ENCODE measurements around the gene SLX4IP.

Gene SLX4IP

DNA sequence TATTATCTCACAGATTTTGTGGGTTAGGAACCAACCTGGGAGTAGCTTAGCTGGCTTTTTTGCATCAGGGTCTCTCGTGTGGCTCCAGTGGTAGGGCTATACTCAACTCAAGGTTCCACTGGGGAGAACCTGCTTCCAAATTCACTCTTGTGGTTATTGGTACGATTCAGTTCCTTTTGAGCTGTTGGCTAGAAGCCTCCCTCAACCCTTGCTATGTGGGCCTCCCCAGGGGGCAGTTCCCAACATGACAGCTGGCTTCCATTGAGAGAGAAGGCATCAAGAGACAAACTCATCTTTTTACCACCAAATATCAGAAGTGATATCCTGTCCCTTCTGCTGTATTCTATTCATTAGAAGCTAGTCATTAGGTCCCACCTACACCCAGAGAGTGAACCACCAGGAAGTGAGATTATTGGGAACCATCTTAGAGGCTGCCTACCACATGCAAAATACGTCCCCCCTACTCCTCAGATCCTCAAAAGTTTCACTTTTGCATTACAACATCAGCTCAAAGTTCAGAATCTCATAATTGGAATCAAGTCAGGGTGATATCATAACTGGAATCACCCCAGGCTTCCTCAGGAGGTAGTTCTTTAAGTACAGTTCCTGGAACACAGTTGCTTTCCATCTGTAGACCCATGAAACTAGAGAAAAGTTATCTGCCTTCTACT, 32.0 kb upstream of the SLX4IP start:
- H3K4me3 ChIP-seq (ENCODE audit: low read depth, low read length): no peak overlapping the region
- TF ChIP-seq, protein P1, sequence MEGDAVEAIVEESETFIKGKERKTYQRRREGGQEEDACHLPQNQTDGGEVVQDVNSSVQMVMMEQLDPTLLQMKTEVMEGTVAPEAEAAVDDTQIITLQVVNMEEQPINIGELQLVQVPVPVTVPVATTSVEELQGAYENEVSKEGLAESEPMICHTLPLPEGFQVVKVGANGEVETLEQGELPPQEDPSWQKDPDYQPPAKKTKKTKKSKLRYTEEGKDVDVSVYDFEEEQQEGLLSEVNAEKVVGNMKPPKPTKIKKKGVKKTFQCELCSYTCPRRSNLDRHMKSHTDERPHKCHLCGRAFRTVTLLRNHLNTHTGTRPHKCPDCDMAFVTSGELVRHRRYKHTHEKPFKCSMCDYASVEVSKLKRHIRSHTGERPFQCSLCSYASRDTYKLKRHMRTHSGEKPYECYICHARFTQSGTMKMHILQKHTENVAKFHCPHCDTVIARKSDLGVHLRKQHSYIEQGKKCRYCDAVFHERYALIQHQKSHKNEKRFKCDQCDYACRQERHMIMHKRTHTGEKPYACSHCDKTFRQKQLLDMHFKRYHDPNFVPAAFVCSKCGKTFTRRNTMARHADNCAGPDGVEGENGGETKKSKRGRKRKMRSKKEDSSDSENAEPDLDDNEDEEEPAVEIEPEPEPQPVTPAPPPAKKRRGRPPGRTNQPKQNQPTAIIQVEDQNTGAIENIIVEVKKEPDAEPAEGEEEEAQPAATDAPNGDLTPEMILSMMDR (IDR thresholded peaks at IDR 0.05; ENCODE audit: borderline replicate concordance, insufficient read depth, low read depth, low read length): no peak

DNA sequence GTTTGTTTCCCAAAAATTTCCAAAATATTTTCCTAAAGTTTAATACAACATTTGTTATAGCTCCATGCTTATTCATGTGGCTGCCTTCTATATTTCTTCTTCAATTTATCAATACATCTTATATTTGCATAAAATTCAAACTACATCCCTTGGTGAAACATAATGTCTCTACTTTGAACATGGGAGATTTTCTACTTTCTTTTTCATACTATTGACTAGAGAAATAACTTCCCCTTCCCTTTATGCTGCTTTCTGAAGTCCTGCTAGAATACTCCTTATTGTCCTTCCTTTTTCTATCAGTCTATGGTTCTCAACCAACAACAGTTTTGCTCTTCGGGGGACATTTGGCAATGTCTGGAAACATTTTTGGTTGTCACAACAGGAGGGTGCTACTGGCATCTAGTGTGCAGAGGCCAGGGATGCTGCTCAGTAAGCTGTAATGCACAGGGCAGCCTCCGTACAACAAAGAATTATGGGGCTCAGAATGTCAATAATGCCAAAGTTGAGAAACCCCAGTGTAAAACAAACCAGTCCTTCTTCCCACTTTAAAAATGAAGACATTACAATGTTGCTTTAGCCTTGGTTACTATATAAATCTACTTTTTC, 31.0 kb upstream of the SLX4IP start:
- TF ChIP-seq, protein P1 (IDR thresholded peaks at IDR 0.05; ENCODE audit: borderline replicate concordance, insufficient read depth, low read depth, low read length): no peak
- no peak overlapping the region for H3K4me3 ChIP-seq (ENCODE audit: low read depth, low read length)

DNA sequence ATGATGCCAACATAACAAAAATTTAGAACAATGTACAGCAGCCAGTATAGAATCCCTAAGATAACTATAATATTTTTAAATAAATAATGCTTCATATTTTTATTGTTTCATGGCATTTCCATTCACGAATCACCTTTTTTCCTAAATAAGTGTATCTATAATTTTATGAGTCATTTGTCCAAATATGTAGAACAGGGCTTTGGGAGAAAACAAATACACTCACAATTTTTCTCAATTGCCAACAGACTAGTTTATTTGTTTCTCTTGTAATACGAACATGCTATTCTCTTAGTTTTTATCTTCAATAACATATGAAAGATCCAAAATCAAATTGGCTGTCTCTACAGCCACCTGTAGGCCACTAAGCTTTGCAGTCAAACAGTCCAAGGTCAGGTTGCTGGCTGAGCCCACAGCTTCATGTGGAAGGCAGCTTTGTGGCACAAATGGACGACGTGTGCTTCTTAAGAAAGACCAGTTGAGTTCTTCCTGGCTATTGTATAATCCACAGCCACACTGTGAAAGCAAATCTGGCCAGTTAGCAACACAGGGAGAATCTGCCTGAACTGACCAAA, 30.1 kb upstream of the SLX4IP start:
- TF ChIP-seq, protein P1 (IDR thresholded peaks at IDR 0.05; ENCODE audit: borderline replicate concordance, insufficient read depth, low read depth, low read length): no peak
- no peak overlapping the region for H3K4me3 ChIP-seq (ENCODE audit: low read depth, low read length)

DNA sequence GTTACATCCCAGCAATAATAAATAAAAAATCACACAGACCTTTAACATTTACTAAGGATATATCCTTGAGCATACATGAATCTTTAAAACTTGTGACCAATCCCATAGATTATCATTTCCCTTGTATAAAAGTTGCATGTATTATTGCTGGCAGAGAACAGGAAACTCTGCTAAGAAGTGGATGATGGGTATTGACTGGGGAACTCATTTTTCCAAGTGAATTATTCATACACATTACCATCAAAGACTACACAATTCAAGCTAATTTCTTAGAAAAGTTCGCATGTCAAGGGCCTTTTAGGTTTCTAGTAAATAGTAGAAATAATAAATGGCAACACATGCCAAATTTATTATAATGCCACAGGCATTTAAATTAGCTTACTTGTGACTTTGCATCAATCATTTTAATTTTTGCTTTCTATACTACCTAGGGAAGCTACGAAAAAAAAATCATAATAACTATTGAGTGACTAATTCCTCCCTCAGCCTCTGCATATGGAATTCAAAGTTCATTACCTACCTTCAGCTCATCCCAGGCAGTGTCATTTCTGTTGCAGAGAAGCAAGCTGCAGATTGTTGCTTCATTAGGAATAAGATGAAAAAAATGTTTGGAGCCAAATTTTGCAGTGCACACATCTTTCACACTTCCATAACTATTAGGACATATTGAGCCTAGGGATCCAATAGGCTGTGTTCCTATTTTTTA, 26.8 kb upstream of the SLX4IP start:
- no peak overlapping the region for H3K4me3 ChIP-seq (ENCODE audit: low read depth, low read length)
- TF ChIP-seq, protein P1 (IDR thresholded peaks at IDR 0.05; ENCODE audit: borderline replicate concordance, insufficient read depth, low read depth, low read length): no peak

DNA sequence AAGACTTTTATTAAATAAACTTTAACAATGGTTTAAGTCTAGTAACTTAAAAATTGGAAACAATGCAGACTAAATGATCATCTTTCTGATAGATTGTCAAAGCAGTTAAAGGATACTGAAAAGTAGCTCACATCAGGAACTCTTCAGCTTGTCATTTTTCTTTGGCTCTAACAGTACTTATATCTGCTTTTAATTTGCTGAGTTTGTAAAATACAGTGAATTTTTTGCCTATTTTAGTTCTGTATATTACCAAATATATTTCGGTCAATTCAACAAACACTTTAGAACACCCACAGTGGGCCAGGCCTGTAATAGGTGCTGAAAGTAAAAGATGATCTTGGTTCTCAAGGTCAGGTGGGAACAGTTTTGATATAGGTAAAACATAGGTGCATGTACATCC, 23.4 kb upstream of the SLX4IP start:
- TF ChIP-seq, protein P1 (IDR thresholded peaks at IDR 0.05; ENCODE audit: borderline replicate concordance, insufficient read depth, low read depth, low read length): no peak
- no peak overlapping the region for H3K4me3 ChIP-seq (ENCODE audit: low read depth, low read length)

DNA sequence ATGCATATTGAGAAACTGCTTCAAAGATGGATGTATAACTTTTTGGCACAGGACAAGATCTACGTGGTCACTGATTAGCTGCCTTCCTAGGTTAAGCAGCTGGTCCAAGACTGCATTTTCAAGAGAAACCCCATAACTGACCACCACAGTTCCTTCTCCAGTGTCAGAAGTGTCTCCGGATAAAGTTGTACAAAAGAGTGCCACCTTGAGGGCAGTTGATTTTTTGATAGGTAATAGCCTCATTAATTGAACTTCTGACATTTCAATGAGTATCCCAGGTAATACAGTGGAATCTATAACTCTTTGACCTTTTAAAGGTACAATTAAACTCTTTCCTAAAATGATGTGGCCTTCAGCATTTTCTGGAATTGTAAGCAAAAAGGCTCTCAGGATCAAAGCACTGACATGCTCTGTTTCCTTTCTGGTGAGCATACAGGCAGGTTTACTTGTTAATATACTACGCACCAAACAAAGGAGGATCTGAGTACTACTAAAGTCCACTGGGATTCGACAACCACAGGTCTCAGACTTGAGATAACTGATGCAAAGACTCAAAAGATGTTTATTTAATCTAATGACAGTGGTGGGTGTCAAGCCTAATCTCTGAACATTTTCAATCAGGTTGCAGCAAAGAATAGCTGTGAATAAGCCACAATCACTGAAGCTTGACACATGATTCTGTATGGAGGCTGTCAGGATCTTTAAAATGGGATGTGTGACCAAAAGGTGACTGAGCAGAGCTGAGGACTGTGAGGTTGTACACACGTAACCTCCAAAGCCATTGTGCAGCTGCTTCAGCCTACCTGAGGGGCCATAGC, 22.3 kb upstream of the SLX4IP start:
- TF ChIP-seq, protein P1 (IDR thresholded peaks at IDR 0.05; ENCODE audit: borderline replicate concordance, insufficient read depth, low read depth, low read length): no peak
- no peak overlapping the region for H3K4me3 ChIP-seq (ENCODE audit: low read depth, low read length)

All from GM12875 (cell line).